GM12878 (cell line): ENCODE results near the gene PRDX1.

Experiments used
- FOXM1 ChIP-seq: IDR thresholded peaks from 2 replicates; pipeline ENCODE4 v1.6.1; 2012; ENCODE audit warnings: low read depth, mild to moderate bottlenecking, inconsistent platforms, low read length, moderate library complexity
- MYB ChIP-seq: fragments of 150-350 bp; IDR thresholded peaks from 2 replicates; pipeline ENCODE4 v1.6.1; 2014; ENCODE audit warnings: mild to moderate bottlenecking, low read depth, low read length, borderline replicate concordance
- NR2C1 ChIP-seq: fragments of 450-650 bp; IDR thresholded peaks from 2 replicates; pipeline ENCODE4 v1.6.1; 2017; ENCODE audit warnings: antibody characterized with exemption, mild to moderate bottlenecking, moderate library complexity
- POLR2AphosphoS5 ChIP-seq: IDR thresholded peaks from 2 replicates; pipeline ENCODE4 v1.6.1; 2011; ENCODE audit warnings: mild to moderate bottlenecking, low read length, inconsistent platforms
- YBX1 ChIP-seq: fragments of 450-650 bp; IDR thresholded peaks from 2 replicates; pipeline ENCODE4 v1.6.1; 2016; ENCODE audit warnings: antibody characterized with exemption
- TF ChIP-seq, protein P1 (sequence below), 3 experiments: IDR thresholded peaks in 2 of 3; conservative IDR thresholded peaks in 1 of 3; 2 replicates each; pipeline ENCODE4 v1.5.1; 2011; ENCODE audit warnings: low read depth in 3 of 3, low read length in 3 of 3, mild to moderate bottlenecking in 3 of 3, control low read depth in 2 of 3, moderate library complexity in 2 of 3, inconsistent platforms in 1 of 3, mixed read lengths in 1 of 3; ENCODE audit not compliant: control insufficient read depth in 2 of 3, insufficient read depth in 1 of 3; ENCODE audit errors: extremely low read depth in 1 of 3

DNA sequence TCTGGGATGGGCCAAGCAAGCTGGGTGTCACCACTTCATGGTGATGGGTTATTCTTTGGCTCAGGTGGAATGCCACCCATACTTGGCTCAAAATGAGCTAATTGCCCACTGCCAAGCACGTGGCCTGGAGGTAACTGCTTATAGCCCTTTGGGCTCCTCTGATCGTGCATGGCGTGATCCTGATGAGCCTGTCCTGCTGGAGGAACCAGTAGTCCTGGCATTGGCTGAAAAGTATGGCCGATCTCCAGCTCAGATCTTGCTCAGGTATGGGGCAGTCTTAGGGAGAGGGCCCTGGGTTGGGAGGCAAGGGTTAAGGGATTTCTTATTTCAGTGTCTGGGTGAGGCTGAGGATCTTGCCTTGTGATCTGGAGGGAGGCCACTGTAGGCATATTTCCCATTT, 46.7 kb upstream of the PRDX1 start:
- TF ChIP-seq FOXM1, result no peak
- no peak for TF ChIP-seq POLR2AphosphoS5
- TF ChIP-seq NR2C1, result no peak
- TF ChIP-seq, protein P1, sequence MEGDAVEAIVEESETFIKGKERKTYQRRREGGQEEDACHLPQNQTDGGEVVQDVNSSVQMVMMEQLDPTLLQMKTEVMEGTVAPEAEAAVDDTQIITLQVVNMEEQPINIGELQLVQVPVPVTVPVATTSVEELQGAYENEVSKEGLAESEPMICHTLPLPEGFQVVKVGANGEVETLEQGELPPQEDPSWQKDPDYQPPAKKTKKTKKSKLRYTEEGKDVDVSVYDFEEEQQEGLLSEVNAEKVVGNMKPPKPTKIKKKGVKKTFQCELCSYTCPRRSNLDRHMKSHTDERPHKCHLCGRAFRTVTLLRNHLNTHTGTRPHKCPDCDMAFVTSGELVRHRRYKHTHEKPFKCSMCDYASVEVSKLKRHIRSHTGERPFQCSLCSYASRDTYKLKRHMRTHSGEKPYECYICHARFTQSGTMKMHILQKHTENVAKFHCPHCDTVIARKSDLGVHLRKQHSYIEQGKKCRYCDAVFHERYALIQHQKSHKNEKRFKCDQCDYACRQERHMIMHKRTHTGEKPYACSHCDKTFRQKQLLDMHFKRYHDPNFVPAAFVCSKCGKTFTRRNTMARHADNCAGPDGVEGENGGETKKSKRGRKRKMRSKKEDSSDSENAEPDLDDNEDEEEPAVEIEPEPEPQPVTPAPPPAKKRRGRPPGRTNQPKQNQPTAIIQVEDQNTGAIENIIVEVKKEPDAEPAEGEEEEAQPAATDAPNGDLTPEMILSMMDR (IDR thresholded peaks at IDR 0.05 in 2 of 3, conservative IDR thresholded peaks at IDR 0.05 in 1 of 3; ENCODE audit: control insufficient read depth in 2 of 3, extremely low read depth in 1 of 3, insufficient read depth in 1 of 3, low read depth in 3 of 3, low read length in 3 of 3), result no peak
- no peak for TF ChIP-seq MYB
- no peak for TF ChIP-seq YBX1
